GM23338 (cell line): Measurements from ENCODE around the gene NELFA. TPM values are rescaled to one million over a fixed set of nuclear protein-coding genes. Genes with fewer than 3 reads are reported as not detected.

Experiments used
- ATAC-seq: fragments of 200-7000 bp; cut with Tn5 transposase; 3 replicates; pipeline ENCODE4 v1.9.1; 2020
- DNase-seq: peaks from one replicate; pipeline ENCODE4 v3.0.0-alpha.2; 2015; ENCODE audit warnings: low spot score
- H2AFZ ChIP-seq: fragments of 200-600 bp; sonication (generic); 2 replicates; pipeline ENCODE4 v1.8.0; 2016; ENCODE audit warnings: antibody characterized with exemption, mild to moderate bottlenecking, moderate library complexity
- H3F3A ChIP-seq: fragments of 200-600 bp; sonication (generic); replicated peaks from 2 replicates; pipeline ENCODE4 v1.8.0; 2017; ENCODE audit warnings: antibody characterized with exemption, mixed run types, low read depth
- H3K27ac ChIP-seq: fragments of 200-600 bp; sonication (generic); 2 replicates; pipeline ENCODE4 v1.6.1; 2016; ENCODE audit warnings: low read depth
- H3K27me3 ChIP-seq: fragments of 200-600 bp; sonication (generic); 2 replicates; pipeline ENCODE4 v1.8.0; 2016; ENCODE audit warnings: mild to moderate bottlenecking, mixed run types, moderate library complexity; ENCODE audit not compliant: insufficient read depth
- H3K36me3 ChIP-seq: fragments of 200-600 bp; sonication (generic); 2 replicates; pipeline ENCODE4 v1.8.0; 2016; ENCODE audit warnings: mild to moderate bottlenecking; ENCODE audit not compliant: insufficient read depth
- H3K4me1 ChIP-seq: fragments of 200-600 bp; sonication (generic); 2 replicates; pipeline ENCODE4 v1.8.0; 2016; ENCODE audit warnings: mild to moderate bottlenecking, moderate library complexity; ENCODE audit not compliant: insufficient read depth
- H3K4me2 ChIP-seq: fragments of 200-600 bp; sonication (generic); 2 replicates; pipeline ENCODE4 v1.7.1; 2017; ENCODE audit warnings: mixed run types
- H3K4me3 ChIP-seq: fragments of 200-600 bp; sonication (generic); 2 replicates; pipeline ENCODE4 v1.6.1; 2016; ENCODE audit warnings: mixed run types
- H3K79me2 ChIP-seq: fragments of 200-600 bp; sonication (generic); replicated peaks from 2 replicates; pipeline ENCODE4 v1.8.0; 2017; ENCODE audit warnings: mild to moderate bottlenecking; ENCODE audit not compliant: insufficient read depth
- H3K9me2 ChIP-seq: fragments of 200-600 bp; sonication (generic); 2 replicates; pipeline ENCODE4 v1.8.0; 2017; ENCODE audit not compliant: insufficient read depth
- H4K20me1 ChIP-seq: fragments of 200-600 bp; sonication (generic); replicated peaks from 2 replicates; pipeline ENCODE4 v1.8.0; 2017; ENCODE audit warnings: mild to moderate bottlenecking; ENCODE audit not compliant: insufficient read depth
- H3K27ac Mint-ChIP-seq: 2 replicates; pipeline ENCODE4 v1.8.0; 2020; ENCODE audit warnings: inconsistent platforms, mild to moderate bottlenecking, moderate library complexity, mixed read lengths
- H3K27me3 Mint-ChIP-seq: 3 replicates; pipeline ENCODE4 v1.8.0; 2022; ENCODE audit warnings: low read depth, mild to moderate bottlenecking, moderate library complexity, mixed read lengths, inconsistent platforms; ENCODE audit not compliant: insufficient read depth, poor library complexity
- H3K36me3 Mint-ChIP-seq: 3 replicates; pipeline ENCODE4 v1.8.0; 2021; ENCODE audit warnings: low read depth, mild to moderate bottlenecking, inconsistent platforms, moderate library complexity, mixed read lengths
- H3K4me1 Mint-ChIP-seq: 3 replicates; pipeline ENCODE4 v1.8.0; 2020; ENCODE audit warnings: mild to moderate bottlenecking, inconsistent platforms, mixed read lengths
- H3K4me3 Mint-ChIP-seq: 3 replicates; pipeline ENCODE4 v1.8.0; 2021; ENCODE audit warnings: moderate library complexity, mild to moderate bottlenecking, inconsistent platforms, mixed read lengths
- H3K9me3 Mint-ChIP-seq: 3 replicates; pipeline ENCODE4 v1.8.0; 2020; ENCODE audit warnings: moderate library complexity, mild to moderate bottlenecking, inconsistent platforms, mixed read lengths
- ETS1 ChIP-seq: IDR thresholded peaks from 2 replicates; pipeline ENCODE4 v1.6.1; 2016; ENCODE audit warnings: antibody characterized with exemption
- EZH2 ChIP-seq: fragments of 200-600 bp; sonication (generic); IDR thresholded peaks from one replicate; pipeline ENCODE4 v1.8.0; 2017; ENCODE audit warnings: antibody characterized with exemption, mild to moderate bottlenecking, low read depth; ENCODE audit not compliant: unreplicated experiment
- JUNB ChIP-seq: IDR thresholded peaks from one replicate; pipeline ENCODE4 v1.6.1; 2016; ENCODE audit warnings: antibody characterized with exemption; ENCODE audit not compliant: unreplicated experiment
- REST ChIP-seq: IDR thresholded peaks from one replicate; pipeline ENCODE4 v1.6.1; 2018; ENCODE audit warnings: antibody characterized with exemption; ENCODE audit not compliant: unreplicated experiment
- STAT1 ChIP-seq: IDR thresholded peaks from one replicate; pipeline ENCODE4 v1.6.1; 2016; ENCODE audit warnings: antibody characterized with exemption; ENCODE audit not compliant: unreplicated experiment
- polyA plus RNA-seq: library from polyadenylated mRNA; unstranded; fragments of >200 nt; fragmentation: Nextera tagmentation; extraction: Ambion mirVana; gene quantifications from 2 replicates; pipeline ENCODE4 v1.2.1, GENCODE V29; 2016
- total RNA-seq: library from RNA; depleted of rRNA; stranded (reverse); fragments of >200 nt; shearing (Covaris generic); gene quantifications from 2 replicates; pipeline ENCODE4 v1.2.3, GENCODE V29; 2014
- TF ChIP-seq, protein P1 (sequence below): fragments of 250-450 bp; sonication (Bioruptor Pico); IDR thresholded peaks from 2 replicates; pipeline ENCODE4 v1.5.0; 2020; ENCODE audit warnings: mild to moderate bottlenecking, moderate library complexity

Gene NELFA
- total and polyA plus RNA-seq, 2 experiments from 2014 or later, result 62.8 to 63.3 TPM

DNA sequence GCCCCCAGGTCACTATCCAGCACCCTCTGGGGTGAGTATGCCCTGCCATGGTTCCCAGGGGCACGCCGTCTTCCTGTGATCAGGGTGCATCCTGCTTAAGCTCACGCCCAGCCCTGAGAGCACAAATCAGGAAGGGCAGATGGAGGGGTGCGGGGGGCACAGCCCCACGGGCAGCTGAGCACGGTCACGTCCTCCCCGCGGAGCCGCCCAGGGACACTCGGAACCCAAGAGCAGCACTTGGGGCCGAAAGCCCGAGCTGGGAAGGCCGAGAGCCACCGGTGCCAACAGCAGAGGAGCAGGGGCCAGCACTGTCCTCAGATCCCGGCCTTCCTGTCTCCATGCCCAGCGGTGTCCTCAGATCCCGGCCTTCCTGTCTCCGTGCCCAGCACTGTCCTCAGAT is 21.5 kb downstream of the NELFA start:
- Mint-ChIP-seq H3K4me1 (no peaks in the 10 kb centered on the region), H3K4me3 (no peak overlapping the region)

DNA sequence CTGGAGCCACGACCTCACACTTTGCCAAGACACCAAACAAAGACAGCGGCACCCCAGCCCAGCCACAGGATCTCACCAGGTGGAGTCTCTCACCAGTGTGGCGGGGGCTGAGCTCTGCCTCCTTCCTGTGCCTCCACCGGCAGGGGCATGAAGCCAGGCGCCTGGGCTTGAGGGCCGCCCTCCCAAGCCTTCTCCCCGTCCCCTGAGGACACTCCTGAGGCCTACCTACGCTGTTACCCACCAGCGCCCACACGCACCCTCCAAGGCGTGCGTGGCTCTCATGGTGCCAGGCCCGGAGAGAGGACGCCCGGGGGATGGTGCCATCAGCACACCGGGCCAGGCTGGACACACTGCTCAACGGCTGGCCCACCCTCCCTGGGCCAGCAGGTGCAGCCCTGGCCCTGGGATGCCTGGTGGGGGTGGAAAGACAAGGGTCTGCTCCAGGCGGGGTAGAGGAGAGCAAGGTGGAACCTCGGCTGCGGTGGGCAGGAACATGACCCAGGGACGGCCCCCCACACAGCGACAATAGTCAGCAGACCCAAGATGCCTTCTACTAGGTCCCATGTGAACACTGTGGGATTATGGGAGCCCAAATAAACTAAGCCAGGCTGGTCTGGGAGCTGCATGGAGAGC is 22.1 kb downstream of the NELFA start:
- Histone ChIP-seq H3K4me2 (no peak overlapping the region), H3K27me3 (no peaks in the 10 kb centered on the region), H3K79me2 (peaks cover 15% of the 10 kb centered on the region), H3K4me1 (no peaks in the 10 kb centered on the region), H3K36me3 (no peaks in the 10 kb centered on the region; the same call in 1 of the 2 replicates), H3K9me2 (no peaks in the 10 kb centered on the region), H3K27ac (no peak overlapping the region), H4K20me1 (peaks cover 17% of the 10 kb centered on the region), H3F3A (peaks cover under 1% of the 10 kb centered on the region; the same call in 1 of the 2 replicates), H3K4me3 (no peak overlapping the region), H2AFZ (no peak overlapping the region)
- DNase-seq (no peak), ATAC-seq (no peak)
- H3K27me3 Mint-ChIP-seq, result no peaks in the 10 kb centered on the region
- no peak overlapping the region for H3K27ac Mint-ChIP-seq
- no peak overlapping the region for H3K4me3 Mint-ChIP-seq
- no peaks in the 10 kb centered on the region; the same call in 2 of the 3 replicates for H3K4me1 Mint-ChIP-seq
- H3K9me3 Mint-ChIP-seq, result no peaks in the 10 kb centered on the region
- H3K36me3 Mint-ChIP-seq, result peaks cover 47% of the 10 kb centered on the region
- TF ChIP-seq EZH2 (no peak), STAT1 (no peak), REST (no peak), JUNB (no peak)
- TF ChIP-seq, protein P1, sequence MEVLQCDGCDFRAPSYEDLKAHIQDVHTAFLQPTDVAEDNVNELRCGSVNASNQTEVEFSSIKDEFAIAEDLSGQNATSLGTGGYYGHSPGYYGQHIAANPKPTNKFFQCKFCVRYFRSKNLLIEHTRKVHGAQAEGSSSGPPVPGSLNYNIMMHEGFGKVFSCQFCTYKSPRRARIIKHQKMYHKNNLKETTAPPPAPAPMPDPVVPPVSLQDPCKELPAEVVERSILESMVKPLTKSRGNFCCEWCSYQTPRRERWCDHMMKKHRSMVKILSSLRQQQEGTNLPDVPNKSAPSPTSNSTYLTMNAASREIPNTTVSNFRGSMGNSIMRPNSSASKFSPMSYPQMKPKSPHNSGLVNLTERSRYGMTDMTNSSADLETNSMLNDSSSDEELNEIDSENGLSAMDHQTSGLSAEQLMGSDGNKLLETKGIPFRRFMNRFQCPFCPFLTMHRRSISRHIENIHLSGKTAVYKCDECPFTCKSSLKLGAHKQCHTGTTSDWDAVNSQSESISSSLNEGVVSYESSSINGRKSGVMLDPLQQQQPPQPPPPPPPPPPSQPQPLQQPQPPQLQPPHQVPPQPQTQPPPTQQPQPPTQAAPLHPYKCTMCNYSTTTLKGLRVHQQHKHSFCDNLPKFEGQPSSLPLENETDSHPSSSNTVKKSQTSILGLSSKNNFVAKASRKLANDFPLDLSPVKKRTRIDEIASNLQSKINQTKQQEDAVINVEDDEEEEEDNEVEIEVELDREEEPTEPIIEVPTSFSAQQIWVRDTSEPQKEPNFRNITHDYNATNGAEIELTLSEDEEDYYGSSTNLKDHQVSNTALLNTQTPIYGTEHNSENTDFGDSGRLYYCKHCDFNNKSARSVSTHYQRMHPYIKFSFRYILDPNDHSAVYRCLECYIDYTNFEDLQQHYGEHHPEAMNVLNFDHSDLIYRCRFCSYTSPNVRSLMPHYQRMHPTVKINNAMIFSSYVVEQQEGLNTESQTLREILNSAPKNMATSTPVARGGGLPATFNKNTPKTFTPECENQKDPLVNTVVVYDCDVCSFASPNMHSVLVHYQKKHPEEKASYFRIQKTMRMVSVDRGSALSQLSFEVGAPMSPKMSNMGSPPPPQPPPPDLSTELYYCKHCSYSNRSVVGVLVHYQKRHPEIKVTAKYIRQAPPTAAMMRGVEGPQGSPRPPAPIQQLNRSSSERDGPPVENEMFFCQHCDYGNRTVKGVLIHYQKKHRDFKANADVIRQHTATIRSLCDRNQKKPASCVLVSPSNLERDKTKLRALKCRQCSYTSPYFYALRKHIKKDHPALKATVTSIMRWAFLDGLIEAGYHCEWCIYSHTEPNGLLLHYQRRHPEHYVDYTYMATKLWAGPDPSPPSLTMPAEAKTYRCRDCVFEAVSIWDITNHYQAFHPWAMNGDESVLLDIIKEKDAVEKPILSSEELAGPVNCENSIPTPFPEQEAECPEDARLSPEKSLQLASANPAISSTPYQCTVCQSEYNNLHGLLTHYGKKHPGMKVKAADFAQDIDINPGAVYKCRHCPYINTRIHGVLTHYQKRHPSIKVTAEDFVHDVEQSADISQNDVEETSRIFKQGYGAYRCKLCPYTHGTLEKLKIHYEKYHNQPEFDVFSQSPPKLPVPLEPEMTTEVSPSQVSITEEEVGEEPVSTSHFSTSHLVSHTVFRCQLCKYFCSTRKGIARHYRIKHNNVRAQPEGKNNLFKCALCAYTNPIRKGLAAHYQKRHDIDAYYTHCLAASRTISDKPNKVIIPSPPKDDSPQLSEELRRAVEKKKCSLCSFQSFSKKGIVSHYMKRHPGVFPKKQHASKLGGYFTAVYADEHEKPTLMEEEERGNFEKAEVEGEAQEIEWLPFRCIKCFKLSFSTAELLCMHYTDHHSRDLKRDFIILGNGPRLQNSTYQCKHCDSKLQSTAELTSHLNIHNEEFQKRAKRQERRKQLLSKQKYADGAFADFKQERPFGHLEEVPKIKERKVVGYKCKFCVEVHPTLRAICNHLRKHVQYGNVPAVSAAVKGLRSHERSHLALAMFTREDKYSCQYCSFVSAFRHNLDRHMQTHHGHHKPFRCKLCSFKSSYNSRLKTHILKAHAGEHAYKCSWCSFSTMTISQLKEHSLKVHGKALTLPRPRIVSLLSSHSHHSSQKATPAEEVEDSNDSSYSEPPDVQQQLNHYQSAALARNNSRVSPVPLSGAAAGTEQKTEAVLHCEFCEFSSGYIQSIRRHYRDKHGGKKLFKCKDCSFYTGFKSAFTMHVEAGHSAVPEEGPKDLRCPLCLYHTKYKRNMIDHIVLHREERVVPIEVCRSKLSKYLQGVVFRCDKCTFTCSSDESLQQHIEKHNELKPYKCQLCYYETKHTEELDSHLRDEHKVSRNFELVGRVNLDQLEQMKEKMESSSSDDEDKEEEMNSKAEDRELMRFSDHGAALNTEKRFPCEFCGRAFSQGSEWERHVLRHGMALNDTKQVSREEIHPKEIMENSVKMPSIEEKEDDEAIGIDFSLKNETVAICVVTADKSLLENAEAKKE (CRISPR knock-in tag), result no peak

More for the DNA sequence above, 21.5 kb downstream of the NELFA start:
- Histone ChIP-seq H3K79me2 (peaks cover 21% of the 10 kb centered on the region), H3K27me3 (no peaks in the 10 kb centered on the region), H3K9me2 (no peaks in the 10 kb centered on the region), H2AFZ (no peak overlapping the region), H3K36me3 (no peaks in the 10 kb centered on the region; the same call in 1 of the 2 replicates), H3K27ac (no peak overlapping the region), H3K4me2 (no peak overlapping the region), H3K4me3 (no peak overlapping the region), H3F3A (no peaks in the 10 kb centered on the region; the same call in 1 of the 2 replicates), H3K4me1 (no peaks in the 10 kb centered on the region), H4K20me1 (peaks cover 17% of the 10 kb centered on the region)
- H3K27ac Mint-ChIP-seq, result no peak overlapping the region
- ATAC-seq, result no peak
- DNase-seq, result no peak
- TF ChIP-seq ETS1, result no peak
- H3K27me3 Mint-ChIP-seq, result no peaks in the 10 kb centered on the region
- peaks cover 44% of the 10 kb centered on the region for H3K36me3 Mint-ChIP-seq
- H3K9me3 Mint-ChIP-seq, result no peaks in the 10 kb centered on the region
